VCaP (cell line): ENCODE measurements around the gene VGLL4.
"Not testable (repeated sequence)": the region's sequence is repeated elsewhere in the genome, so short reads cannot be mapped to it uniquely, and the experiment has no call there.

ENCODE experiments used
- H3K27ac ChIP-seq: fragments of 450-650 bp; 2 replicates; pipeline ENCODE4 v1.5.1; 2017
- TF ChIP-seq, protein P1 (sequence below): fragments of 450-650 bp; conservative IDR thresholded peaks from 2 replicates; pipeline ENCODE4 v1.5.1; 2017; ENCODE audit warnings: mild to moderate bottlenecking, moderate library complexity

VGLL4 gene

DNA sequence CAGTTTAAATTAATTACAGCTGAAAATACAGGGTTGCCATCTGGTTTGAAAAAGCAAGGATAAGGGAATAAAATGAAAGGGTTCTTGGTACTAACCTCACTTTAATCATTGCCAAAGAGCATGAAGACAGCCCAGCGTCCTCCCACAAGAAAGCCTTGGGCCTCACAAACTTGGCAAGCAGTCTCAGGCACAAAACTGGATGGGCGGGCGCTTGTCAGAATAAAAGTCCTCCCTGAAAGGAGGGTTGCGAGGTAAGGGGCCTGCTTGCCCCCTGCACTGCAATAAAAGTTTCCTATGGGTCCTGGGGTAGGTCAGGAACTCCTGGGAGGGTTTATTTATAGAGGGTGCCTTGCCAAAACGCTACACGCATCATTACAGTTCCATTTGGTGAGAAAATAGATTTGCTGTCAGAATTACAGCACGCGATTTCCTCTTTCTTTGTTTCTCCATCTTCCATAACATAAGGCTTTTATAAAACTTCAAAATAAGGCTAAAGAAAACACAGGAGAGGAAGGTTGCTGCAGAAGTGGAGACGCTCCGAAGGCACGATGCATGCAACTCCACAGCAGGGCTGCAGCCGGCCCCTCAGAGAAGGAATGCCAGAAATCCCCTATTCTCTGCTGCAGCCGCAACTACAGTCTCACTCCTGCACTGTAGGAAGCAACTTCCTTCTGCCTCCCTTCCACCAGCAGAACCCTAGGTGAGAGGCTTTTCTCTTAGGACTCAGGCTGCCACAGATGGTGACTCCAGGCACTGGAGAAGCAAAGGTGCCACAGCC, 61.3 kb downstream of the VGLL4 start:
- TF ChIP-seq, protein P1, sequence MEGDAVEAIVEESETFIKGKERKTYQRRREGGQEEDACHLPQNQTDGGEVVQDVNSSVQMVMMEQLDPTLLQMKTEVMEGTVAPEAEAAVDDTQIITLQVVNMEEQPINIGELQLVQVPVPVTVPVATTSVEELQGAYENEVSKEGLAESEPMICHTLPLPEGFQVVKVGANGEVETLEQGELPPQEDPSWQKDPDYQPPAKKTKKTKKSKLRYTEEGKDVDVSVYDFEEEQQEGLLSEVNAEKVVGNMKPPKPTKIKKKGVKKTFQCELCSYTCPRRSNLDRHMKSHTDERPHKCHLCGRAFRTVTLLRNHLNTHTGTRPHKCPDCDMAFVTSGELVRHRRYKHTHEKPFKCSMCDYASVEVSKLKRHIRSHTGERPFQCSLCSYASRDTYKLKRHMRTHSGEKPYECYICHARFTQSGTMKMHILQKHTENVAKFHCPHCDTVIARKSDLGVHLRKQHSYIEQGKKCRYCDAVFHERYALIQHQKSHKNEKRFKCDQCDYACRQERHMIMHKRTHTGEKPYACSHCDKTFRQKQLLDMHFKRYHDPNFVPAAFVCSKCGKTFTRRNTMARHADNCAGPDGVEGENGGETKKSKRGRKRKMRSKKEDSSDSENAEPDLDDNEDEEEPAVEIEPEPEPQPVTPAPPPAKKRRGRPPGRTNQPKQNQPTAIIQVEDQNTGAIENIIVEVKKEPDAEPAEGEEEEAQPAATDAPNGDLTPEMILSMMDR, result no peak
- H3K27ac ChIP-seq, result peak overlapping the region; percentile 71

DNA sequence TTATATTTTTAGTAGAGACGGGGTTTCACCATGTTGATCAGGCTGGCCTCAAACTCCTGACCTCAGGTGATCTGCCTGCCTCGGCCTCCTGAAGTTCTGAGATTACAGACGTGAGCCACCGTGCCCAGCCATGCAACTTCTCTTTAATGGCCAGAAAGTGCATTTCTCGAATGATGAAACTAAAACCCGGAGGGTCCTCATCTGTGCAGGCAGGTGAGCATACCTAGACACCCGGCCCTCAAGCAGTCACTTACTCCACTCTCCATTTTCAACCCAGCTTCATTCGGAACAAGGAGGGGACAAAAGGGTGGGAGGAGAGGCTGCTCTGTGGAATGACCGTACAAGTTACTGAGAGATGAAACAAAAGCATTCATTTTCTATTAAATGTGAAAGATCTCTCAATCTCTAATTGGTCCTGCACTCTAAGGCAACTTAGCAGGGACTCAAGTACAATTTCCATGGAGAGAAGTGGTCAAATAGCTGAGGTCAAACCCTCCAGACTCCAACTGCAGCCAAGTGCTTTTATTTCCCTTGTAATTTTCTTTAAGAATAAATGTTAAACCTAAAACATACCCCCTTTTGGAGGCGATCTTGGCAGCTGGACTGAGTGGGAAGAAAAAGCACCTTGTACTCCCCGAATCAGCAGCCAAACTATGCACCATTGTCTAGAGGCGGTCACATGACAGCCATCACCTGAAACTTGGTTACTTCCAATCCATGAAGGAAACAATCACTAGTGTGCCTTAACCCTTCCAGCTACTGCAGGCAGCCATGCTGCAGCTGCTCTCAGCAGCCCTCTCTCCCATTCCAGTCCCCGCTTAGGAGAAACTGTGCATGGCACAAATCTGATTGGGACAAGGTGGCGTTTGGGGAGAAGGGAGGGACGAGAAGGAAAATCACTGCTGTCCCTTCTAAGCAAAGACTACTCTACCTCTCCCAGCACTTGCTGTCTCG, 62.2 kb downstream of the VGLL4 start:
- TF ChIP-seq, protein P1, result no peak
- peak overlapping the region; percentile 71 for H3K27ac ChIP-seq

DNA sequence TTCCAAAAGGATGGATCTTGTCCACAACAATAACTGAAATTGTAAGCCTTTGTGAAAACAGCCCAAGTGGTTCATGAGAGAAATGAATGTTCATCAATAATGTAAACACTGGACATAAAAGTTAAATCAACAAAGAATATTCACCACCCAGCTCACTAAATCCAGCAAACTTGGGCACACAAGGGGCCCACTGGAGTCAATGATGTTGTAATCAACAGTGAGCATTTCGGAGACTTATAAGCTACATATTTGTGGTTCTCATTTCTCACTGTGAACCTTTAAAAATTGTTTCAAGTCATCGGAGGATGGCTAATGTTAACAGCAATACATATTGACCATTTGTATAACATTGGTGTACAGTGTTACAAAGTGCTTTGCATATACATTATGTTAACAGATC, 63.1 kb downstream of the VGLL4 start:
- H3K27ac ChIP-seq, result no peak overlapping the region
- TF ChIP-seq, protein P1, result no peak

DNA sequence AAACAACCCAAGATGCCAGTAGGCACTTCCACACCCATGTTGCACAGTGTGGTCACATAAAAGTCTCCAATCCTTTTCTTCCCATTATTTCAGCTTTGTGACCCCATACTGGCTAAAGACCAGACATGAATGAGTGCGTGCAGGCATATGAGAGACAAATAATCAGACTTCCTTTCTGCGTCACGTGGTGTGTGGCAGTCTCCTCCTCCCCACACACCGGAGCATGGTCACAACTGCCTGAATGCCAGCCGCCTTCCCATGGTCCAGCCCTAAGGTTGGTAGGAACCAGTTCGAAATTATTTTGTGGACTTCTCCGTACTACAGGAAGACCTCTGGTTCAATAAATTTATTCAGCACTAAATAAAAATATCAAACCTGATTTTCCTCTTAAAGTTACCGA, 65.5 kb downstream of the VGLL4 start:
- TF ChIP-seq, protein P1, result no peak
- H3K27ac ChIP-seq, result no peak overlapping the region

DNA sequence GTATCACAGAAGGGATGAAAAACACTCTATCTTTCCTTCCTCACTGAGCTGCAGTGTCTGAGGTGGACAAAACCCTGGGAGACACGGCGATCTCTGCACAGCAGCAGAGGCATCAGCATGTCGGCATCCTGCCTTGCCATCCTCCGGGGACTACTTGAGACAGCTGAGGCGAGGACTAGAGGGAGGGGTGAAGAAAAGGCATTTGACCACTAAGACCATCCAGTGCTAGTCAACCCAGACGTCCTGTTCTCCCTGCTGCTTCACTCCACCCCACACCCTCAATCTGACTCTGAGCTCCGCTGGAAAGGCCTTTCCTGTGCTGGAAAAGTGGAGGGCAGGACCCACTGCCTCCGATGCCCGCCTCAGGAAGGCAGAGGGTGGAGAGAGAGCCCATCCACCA, 67.3 kb downstream of the VGLL4 start:
- TF ChIP-seq, protein P1, result no peak
- H3K27ac ChIP-seq, result no peak overlapping the region

DNA sequence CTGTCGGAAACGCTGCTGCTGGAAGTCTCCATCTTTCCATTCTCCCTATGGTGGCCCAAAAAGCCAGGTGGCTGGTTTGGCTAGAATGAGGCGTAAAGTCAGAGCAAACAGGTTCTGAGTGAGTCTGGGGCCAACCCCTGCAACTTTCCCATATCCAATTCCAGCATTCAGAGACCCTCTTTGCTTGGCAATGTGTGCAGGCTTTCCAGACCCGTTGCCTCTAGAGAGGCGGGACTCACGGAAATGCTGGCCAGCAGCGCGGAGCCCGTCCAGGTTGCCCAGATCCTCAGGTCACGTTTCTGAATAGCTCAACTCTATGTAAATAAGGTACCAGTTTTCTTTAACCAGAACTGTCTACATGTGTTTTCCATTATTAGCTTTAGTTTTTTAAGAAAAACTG, 68.0 kb downstream of the VGLL4 start:
- TF ChIP-seq, protein P1, result no peak
- H3K27ac ChIP-seq, result no peak overlapping the region

DNA sequence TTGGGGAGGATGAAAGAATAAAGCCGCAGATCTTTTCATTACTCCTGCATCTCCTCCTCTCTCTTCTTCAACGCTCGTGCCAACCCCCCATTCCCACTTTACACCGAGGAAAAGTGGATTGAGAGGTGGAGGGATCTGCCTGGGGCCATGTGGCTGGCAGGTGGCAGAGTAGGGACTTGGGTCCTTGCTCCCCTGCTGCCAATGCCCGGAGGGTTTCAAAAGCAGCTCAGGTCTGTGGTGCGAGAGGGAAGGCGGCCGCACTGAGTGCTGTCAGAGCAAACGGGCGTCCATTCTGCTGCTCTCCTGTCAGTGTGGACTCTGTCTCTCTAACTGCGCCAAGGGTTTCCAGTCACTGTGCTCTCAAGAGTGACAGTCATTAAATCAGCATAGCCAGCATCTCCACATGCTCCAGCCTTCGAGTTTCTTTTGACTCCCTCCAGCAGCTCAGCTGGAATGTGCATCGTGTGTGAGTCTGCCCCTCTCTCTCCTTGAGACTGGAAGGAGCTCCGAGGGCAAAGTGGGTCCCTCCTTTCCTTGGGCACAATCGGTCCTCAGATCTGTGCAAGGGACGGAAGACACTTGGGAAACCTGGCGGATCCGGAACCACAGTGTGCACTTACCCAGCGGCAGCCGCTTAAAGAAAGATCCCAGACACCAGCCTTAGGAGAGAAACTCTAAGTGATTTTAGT, 68.6 kb downstream of the VGLL4 start:
- H3K27ac ChIP-seq, result no peak overlapping the region
- TF ChIP-seq, protein P1, result no peak

DNA sequence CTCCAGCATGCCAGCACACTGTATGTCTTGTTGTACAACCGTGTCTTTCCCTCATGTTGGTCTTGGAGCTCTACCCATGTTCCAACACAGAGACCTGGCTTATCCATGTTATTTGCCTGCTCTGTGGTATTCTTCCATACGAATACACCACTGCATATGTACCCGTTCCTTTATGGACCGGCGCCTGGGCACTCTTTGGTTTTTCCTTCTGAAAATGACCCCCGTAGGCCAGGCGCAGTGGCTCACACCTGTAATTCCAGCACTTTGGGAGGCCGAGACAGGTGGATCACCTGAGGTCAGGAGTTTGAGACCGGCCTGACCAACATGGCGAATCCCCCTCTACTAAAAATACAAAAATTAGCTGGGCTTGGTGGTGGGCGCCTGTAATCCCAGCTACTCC, 71.1 kb downstream of the VGLL4 start:
- not testable (repeated sequence) for H3K27ac ChIP-seq
